NB4 (cell line): ENCODE results near the gene OLR1.

Experiments used
- DNase-seq: peaks from one replicate; pipeline ENCODE4 v3.0.0; 2010; ENCODE audit warnings: low read depth
- H3K4me3 ChIP-seq: one replicate; pipeline ENCODE4 v1.5.1; 2011; ENCODE audit warnings: mild to moderate bottlenecking, low read depth, low read length, moderate library complexity
- CTCF ChIP-seq: IDR thresholded peaks from one replicate; pipeline ENCODE4 v1.5.1; 2012; ENCODE audit warnings: low read depth, low read length
- MYC ChIP-seq: IDR thresholded peaks from 2 replicates; pipeline ENCODE4 v1.6.1; 2011; ENCODE audit warnings: low read depth, low read length
- POLR2A ChIP-seq: IDR thresholded peaks from 2 replicates; pipeline ENCODE4 v1.6.1; 2011; ENCODE audit warnings: mild to moderate bottlenecking; ENCODE audit not compliant: insufficient read length; ENCODE audit errors: extremely low read depth
- TF ChIP-seq, protein P1 (sequence below): IDR thresholded peaks from 2 replicates; pipeline ENCODE4 v1.6.1; 2011; ENCODE audit warnings: low read depth, low read length

OLR1 gene

GRCh38 chr12:10115311-10115710, 56.6 kb downstream of the OLR1 start:
- TF ChIP-seq, protein P1, sequence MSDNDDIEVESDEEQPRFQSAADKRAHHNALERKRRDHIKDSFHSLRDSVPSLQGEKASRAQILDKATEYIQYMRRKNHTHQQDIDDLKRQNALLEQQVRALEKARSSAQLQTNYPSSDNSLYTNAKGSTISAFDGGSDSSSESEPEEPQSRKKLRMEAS = no peak
- TF ChIP-seq MYC (no peak), POLR2A (no peak), CTCF (no peak)
- no peak for DNase-seq
- no peak overlapping the region for H3K4me3 ChIP-seq

DNA sequence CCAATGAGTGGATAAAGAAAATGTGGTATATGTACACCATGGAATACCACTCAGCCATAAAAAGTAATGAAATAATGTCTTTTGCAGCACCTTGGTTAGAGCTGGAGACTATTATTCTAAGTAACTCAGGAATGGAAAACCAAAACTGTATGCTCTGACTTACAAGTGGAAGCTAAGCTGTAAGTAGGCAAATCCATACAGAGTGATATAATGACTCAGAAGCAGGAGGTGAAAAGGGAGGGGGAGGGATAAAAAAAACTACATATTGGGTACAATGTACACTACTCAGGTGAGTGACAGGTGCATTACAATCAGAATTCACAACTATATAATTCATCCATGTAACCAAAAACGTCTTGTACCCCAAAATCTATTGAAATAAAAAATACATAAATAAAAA, 58.0 kb downstream of the OLR1 start:
- TF ChIP-seq MYC (no peak), CTCF (no peak), POLR2A (no peak)
- TF ChIP-seq, protein P1 = no peak
- DNase-seq = no peak

GRCh38 chr12:10113075-10113474, 58.9 kb downstream of the OLR1 start:
- DNase-seq = no peak
- H3K4me3 ChIP-seq = no peak overlapping the region
- TF ChIP-seq, protein P1 = no peak
- TF ChIP-seq MYC = no peak
- no peak for TF ChIP-seq POLR2A
- TF ChIP-seq CTCF = no peak

More for the DNA sequence above, 58.0 kb downstream of the OLR1 start:
- H3K4me3 ChIP-seq = no peak overlapping the region

DNA sequence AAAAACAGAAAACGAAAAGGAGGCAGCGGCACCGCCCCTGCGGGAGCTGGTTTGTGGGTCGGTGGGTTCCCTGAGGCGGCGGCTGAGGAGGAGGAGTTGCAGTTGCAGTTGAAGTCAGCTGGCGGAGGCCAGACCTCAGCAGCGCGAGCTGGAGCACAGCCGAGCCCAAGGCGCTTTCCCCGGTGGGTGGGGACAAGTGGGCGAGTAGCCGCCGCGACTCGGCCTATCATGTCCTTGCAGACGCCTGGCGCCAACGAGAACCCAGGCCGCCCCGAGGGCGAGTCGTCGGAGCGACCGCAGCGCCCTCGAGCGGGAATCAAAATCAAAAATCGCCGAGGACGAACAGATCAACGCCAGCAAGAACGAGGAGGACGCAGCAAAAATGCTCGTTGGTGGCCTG, 60.5 kb downstream of the OLR1 start:
- H3K4me3 ChIP-seq = no peak overlapping the region
- TF ChIP-seq POLR2A (no peak), CTCF (no peak), MYC (no peak)
- TF ChIP-seq, protein P1 = no peak
- no peak for DNase-seq

DNA sequence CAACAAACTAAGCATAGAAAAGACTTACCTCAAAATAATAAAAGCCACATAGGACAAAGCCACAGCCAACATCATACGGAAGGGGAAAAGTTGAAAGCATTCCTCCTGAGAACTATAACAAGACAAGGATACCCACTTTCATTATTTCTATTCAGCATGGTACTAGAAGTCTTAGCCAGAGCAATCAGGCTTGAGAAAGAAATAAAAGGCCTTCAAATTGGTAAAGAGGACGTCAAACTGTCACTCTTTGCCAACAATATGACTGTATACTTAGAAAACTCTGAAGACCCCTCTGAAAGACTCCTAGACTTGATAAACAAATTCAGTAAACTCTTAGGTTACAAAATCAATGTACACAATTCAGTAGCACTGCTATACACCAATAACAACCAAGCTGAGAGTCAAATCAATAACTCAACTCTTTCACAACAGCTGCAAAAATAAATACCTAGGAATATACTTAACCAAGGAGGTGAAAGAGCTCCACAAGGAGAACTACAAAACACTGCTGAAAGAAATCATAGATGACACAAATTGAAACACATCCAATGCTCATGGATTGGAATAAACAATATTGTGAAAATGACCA, 61.6 kb downstream of the OLR1 start:
- TF ChIP-seq, protein P1 = no peak
- TF ChIP-seq MYC = no peak
- no peak for TF ChIP-seq POLR2A
- TF ChIP-seq CTCF = no peak
- no peak overlapping the region for H3K4me3 ChIP-seq
- DNase-seq = no peak
